Left lung (tissue), 10 donors: ENCODE data around the gene DACT2. TPM values are rescaled to one million over a fixed set of nuclear protein-coding genes. Genes with fewer than 3 reads are reported as not detected.
A peak's percentile ranks its signal among the peaks of the same experiment; 100 is the strongest.

Source experiments
- ATAC-seq: fragments of 200-7000 bp; cut with Tn5 transposase; one replicate; pipeline ENCODE4 v1.9.1; 2020; ENCODE audit warnings: moderate library complexity
- DNase-seq, 4 donors: peaks; one replicate each; pipeline ENCODE4 v3.0.0-alpha.2; 2013 to 2020
- H3K27ac ChIP-seq, 2 donors: fragments of 200-600 bp; sonication (generic) in 1 of 2; one replicate each; pipeline versions ENCODE4 v1.5.0 to v1.8.0; 2020 to 2021
- H3K27me3 ChIP-seq, 2 donors: fragments of 200-600 bp; sonication (generic) in 1 of 2; one replicate each; pipeline versions ENCODE4 v1.5.0 to v1.8.0; 2020 to 2021
- H3K36me3 ChIP-seq, 2 donors: fragments of 200-600 bp; sonication (generic) in 1 of 2; one replicate each; pipeline versions ENCODE4 v1.5.0 to v1.8.0; 2020 to 2021
- H3K4me1 ChIP-seq, 2 donors: fragments of 200-600 bp; one replicate each; pipeline ENCODE4 v1.8.0; 2021
- H3K4me3 ChIP-seq, 2 donors: fragments of 200-600 bp; sonication (generic) in 1 of 2; one replicate each; pipeline versions ENCODE4 v1.5.0 to v1.8.0; 2020 to 2021; ENCODE audit warnings: mild to moderate bottlenecking in 1 of 2
- H3K9me3 ChIP-seq, 2 donors: fragments of 200-600 bp; sonication (generic) in 1 of 2; one replicate each; pipeline versions ENCODE4 v1.5.0 to v1.8.0; 2020 to 2021
- intact Hi-C, 2 donors: fragments of 100-400 bp; cut with DNase I; formaldehyde crosslinking; loops; one replicate each; pipeline versions ENCODE4 v1.11.2 to v1.14.2; 2022
- polyA plus RNA-seq, 6 donors: library from polyadenylated mRNA; unstranded; fragments of 120-200 nt; gene quantifications; one replicate each; pipeline ENCODE4 v1.2.1, GENCODE V29; 2013; ENCODE audit not compliant: insufficient read length in 6 of 6
- total RNA-seq, 2 donors: library from RNA; stranded (reverse); fragmentation: NEBNext Ultra II Directional; extraction: Animal tissue kit (Norgen Biotek cat#: 25700); gene quantifications; one replicate each; pipeline ENCODE4 v1.2.1, GENCODE V29; 2021
- TF ChIP-seq, protein P1 (sequence below), 2 donors: fragments of 200-600 bp; sonication (generic) in 1 of 2; IDR thresholded peaks; one replicate each; pipeline versions ENCODE4 v1.5.0 to v1.8.0; 2021; ENCODE audit warnings: antibody characterized with exemption in 2 of 2
- donor health status: DM: no; HTN: yes; CAD: no.
- donor health status: DM: no; HTN: no; CAD: no.

Gene DACT2
- total and polyA plus RNA-seq, 8 donors, result 1.4 to 50.1 (median 38.7) TPM

DNA sequence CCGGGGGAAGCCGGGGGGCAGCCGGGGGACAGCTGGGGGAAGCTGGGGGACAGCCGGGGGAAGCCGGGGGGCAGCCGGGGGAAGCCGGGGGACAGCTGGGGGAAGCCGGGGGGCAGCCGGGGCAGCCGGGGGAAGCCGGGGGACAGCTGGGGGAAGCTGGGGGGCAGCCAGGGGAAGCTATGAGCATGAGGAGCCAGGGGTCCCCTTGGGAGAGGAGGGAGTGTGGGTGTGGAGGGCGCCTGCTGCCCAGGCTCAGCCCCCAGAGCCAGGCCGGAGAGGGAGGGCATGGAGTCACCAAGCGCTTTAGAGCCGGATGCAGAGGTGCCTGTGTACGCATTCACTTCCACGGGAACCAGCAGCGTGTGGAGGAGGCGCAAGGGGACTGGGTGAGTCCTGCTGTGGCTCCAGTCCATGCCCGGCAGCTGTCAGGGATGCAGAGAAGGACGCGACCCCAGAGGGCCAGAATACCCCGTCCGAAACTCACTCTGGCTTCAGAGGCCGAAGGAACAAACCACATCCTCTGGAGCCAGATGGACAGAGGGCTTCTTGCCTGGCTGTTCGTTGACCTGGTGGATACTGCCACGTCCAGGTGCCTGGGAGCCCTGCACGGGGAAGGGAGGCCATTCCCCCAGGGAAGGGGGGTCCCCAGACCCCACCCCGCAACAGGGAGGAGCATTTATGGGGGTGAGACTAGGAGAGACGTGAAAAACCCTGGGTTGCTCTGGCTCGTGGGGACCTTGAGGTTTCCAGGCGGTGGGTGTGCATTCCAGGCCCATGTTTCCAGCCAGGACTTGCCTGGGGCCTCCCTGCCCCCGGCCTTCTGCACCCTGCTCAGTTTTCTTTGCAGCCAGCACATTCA, 26.5 kb upstream of the DACT2 start:
- H3K27ac ChIP-seq, result no peak overlapping the region
- ATAC-seq (no peak), DNase-seq (peak in 1 of 4 donors; percentile 61)
- no peak overlapping the region for H3K4me3 ChIP-seq
- TF ChIP-seq, protein P1, sequence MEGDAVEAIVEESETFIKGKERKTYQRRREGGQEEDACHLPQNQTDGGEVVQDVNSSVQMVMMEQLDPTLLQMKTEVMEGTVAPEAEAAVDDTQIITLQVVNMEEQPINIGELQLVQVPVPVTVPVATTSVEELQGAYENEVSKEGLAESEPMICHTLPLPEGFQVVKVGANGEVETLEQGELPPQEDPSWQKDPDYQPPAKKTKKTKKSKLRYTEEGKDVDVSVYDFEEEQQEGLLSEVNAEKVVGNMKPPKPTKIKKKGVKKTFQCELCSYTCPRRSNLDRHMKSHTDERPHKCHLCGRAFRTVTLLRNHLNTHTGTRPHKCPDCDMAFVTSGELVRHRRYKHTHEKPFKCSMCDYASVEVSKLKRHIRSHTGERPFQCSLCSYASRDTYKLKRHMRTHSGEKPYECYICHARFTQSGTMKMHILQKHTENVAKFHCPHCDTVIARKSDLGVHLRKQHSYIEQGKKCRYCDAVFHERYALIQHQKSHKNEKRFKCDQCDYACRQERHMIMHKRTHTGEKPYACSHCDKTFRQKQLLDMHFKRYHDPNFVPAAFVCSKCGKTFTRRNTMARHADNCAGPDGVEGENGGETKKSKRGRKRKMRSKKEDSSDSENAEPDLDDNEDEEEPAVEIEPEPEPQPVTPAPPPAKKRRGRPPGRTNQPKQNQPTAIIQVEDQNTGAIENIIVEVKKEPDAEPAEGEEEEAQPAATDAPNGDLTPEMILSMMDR (IDR thresholded peaks at IDR 0.05), result no peak
- no peaks in the 10 kb centered on the region for H3K36me3 ChIP-seq
- intact Hi-C loops, result no loop called here
- H3K4me1 ChIP-seq, result no peaks in the 10 kb centered on the region
- H3K9me3 ChIP-seq, result no peaks in the 10 kb centered on the region
- H3K27me3 ChIP-seq, result peaks cover 0 to 21% of the 10 kb centered on the region in 2 donors

DNA sequence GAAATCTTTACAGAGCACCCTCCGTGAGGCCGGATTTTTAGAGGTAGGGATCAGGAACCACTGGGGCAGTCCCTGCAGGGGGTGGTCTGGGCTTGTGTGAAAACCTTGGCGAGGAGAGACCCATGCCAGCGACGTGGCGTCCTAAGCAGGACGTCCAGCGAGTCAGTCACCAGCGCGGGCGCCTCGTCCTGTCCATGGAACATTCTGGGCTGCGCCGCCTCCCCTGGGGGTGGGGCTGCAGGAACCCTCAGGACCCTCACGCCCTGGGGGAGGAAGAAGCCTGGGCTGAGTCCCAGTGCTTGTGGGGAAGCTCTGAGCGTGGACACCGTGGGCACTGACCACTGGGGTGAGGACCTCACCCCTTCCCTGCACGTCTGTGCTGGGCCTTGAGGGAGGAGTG, 25.7 kb upstream of the DACT2 start:
- intact Hi-C loops, result no loop called here
- TF ChIP-seq, protein P1 (IDR thresholded peaks at IDR 0.05), result no peak
- Histone ChIP-seq H3K9me3 (no peaks in the 10 kb centered on the region), H3K36me3 (no peaks in the 10 kb centered on the region), H3K27ac (no peak overlapping the region), H3K4me1 (no peaks in the 10 kb centered on the region), H3K4me3 (no peak overlapping the region), H3K27me3 (peaks cover 0 to 21% of the 10 kb centered on the region in 2 donors)
- DNase-seq (peak in 1 of 4 donors; percentile 59), ATAC-seq (no peak)

DNA sequence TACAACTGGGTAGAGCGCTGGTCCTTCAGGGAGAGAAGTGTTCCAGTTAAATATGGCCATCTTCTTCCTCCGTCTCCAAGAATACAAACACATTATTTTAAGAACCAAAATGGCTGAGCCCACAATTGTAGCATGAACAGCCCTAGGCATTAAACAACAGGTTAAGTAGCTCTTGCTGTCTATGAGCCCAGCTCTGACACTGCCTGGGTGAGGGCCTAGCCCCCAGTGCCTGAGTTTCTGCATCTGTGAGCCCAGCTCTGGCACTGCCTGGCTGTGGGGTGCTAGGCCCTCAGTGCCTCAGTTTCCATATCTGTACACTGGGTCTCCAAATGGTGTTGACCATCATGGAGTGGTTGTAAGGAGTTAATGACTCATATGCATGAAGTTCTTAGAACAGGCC, 24.8 kb upstream of the DACT2 start:
- no peaks in the 10 kb centered on the region for H3K4me1 ChIP-seq
- intact Hi-C loops, result no loop called here
- H3K27me3 ChIP-seq, result peaks cover 0 to 21% of the 10 kb centered on the region in 2 donors
- no peak overlapping the region for H3K4me3 ChIP-seq
- no peaks in the 10 kb centered on the region for H3K9me3 ChIP-seq
- H3K36me3 ChIP-seq, result no peaks in the 10 kb centered on the region
- ATAC-seq (no peak), DNase-seq (no peak)
- TF ChIP-seq, protein P1 (IDR thresholded peaks at IDR 0.05), result no peak
- no peak overlapping the region for H3K27ac ChIP-seq

DNA sequence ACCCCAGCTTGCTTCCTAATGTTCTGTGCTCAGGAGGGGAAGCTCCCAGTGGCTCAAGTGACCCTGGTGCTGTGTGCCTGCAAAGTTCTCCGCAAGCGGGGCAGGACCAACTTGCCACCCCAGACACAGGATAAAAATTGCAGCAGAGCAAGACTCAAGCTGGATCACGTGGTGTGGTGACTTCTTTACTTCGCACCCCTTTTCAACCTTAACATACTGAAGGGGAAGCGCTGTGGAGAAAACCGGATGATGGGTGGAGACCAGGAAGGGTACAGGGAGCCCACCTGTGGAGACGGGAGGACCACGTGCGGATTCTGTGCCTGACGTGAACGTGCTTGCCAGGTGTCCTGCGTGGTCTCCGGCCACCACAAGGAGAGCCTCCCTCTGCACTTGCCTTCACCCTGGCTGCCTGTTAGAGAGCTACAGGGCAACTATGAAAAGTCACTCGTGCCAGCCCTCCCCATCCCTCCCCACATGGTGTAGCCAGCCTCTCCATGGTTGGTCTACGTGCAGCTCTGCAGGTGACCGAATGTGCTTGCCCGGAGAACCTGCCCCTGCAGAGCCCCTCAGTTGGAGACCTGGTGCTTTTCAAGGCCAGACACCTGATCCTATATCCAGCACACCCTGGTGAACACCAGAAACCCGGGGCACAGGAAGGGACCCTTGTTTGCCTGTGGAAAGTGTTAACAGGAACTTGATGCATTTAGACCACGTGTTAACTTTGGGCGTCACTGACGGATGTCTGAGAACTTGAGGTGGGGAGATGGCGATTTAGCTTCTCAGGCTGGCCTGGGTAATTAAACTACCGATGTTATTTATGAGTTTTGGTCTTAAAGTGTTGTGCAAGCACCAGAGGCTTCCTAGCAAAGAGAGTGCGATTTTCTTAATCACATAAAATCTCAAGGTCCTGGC, 23.9 kb upstream of the DACT2 start:
- Histone ChIP-seq H3K27ac (no peak overlapping the region), H3K4me1 (no peaks in the 10 kb centered on the region), H3K36me3 (no peaks in the 10 kb centered on the region), H3K27me3 (peaks cover 0 to 21% of the 10 kb centered on the region in 2 donors), H3K4me3 (no peak overlapping the region), H3K9me3 (no peaks in the 10 kb centered on the region)
- TF ChIP-seq, protein P1 (IDR thresholded peaks at IDR 0.05), result no peak
- intact Hi-C loops, result no loop called here
- DNase-seq, result peak in 1 of 4 donors; percentile 20
- no peak for ATAC-seq

DNA sequence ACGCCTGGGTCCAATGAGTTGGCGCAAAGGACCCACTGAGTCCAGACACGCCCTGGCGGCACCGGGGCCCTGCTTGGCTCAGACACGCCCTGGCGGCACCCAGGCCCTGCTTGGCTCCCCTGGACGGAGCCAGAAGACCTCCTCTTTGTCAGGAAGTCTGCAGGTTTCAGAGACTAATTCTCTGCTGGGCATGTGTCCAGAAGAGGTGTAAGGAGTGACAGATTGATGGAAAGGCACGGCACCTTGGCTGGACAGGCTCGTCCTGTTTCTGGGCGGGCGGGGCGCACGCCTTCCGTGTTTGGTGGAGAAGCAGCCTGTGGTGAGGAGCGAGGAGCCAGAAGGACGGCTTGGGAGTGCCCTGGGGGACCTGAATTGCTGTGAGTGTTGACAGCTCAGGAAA, 23.1 kb upstream of the DACT2 start:
- no peaks in the 10 kb centered on the region for H3K4me1 ChIP-seq
- TF ChIP-seq, protein P1 (IDR thresholded peaks at IDR 0.05), result no peak
- H3K36me3 ChIP-seq, result no peaks in the 10 kb centered on the region
- no peak overlapping the region for H3K27ac ChIP-seq
- H3K27me3 ChIP-seq, result peaks cover 0 to 21% of the 10 kb centered on the region in 2 donors
- peak; percentile 39 for ATAC-seq
- DNase-seq, result no peak
- H3K9me3 ChIP-seq, result no peaks in the 10 kb centered on the region
- intact Hi-C loops, result no loop called here
- no peak overlapping the region for H3K4me3 ChIP-seq
